Kidney tubule cell (primary cell): ENCODE results near the gene PCNX1.
"Not testable (repeated sequence)": the region's sequence is repeated elsewhere in the genome, so short reads cannot be mapped to it uniquely, and the experiment has no call there.

ENCODE experiments used
- DNase-seq: peaks from one replicate; pipeline ENCODE4 v3.0.0-alpha.2; 2018; ENCODE audit warnings: low spot score

The PCNX1 gene

GRCh38 chr14:71019917-71020316 is 112.7 kb downstream of the PCNX1 start:
- not testable (repeated sequence) for DNase-seq

GRCh38 chr14:71021347-71022011 is 114.2 kb downstream of the PCNX1 start:
- peak; percentile 68 for DNase-seq

- DNase-seq: no peak
Observed at GRCh38 chr14:71022012-71022869, 115.0 kb downstream of the PCNX1 start.

- no peak for DNase-seq
Observed at GRCh38 chr14:71022939-71023338, 115.7 kb downstream of the PCNX1 start.

GRCh38 chr14:71029236-71029781 is 122.0 kb downstream of the PCNX1 start:
- no peak for DNase-seq

- no peak for DNase-seq
Observed at GRCh38 chr14:71031000-71031399, 123.7 kb downstream of the PCNX1 start.

GRCh38 chr14:71036433-71036832 is 129.2 kb downstream of the PCNX1 start:
- no peak for DNase-seq

GRCh38 chr14:71048393-71048792 is 141.1 kb downstream of the PCNX1 start:
- no peak for DNase-seq

GRCh38 chr14:71049435-71050133 is 142.3 kb downstream of the PCNX1 start:
- no peak for DNase-seq

GRCh38 chr14:71050227-71050823 is 143.1 kb downstream of the PCNX1 start:
- peak; percentile 14 for DNase-seq

GRCh38 chr14:71054706-71055105 is 147.4 kb downstream of the PCNX1 start:
- no peak for DNase-seq

- DNase-seq: no peak
Observed at GRCh38 chr14:71056168-71056567, 148.9 kb downstream of the PCNX1 start.

GRCh38 chr14:71060274-71060673 is 153.0 kb downstream of the PCNX1 start:
- DNase-seq: no peak

- DNase-seq: no peak
Observed at GRCh38 chr14:71060825-71061455, 153.7 kb downstream of the PCNX1 start.

GRCh38 chr14:71061458-71061857 is 154.2 kb downstream of the PCNX1 start:
- no peak for DNase-seq

GRCh38 chr14:71062581-71063303 is 155.5 kb downstream of the PCNX1 start:
- DNase-seq: peak; percentile 16

GRCh38 chr14:71063351-71063750 is 156.1 kb downstream of the PCNX1 start:
- peak; percentile 13 for DNase-seq

- DNase-seq: not testable (repeated sequence)
Observed at GRCh38 chr14:71064747-71065146, 157.5 kb downstream of the PCNX1 start.

GRCh38 chr14:71070169-71070568 is 162.9 kb downstream of the PCNX1 start:
- peak; percentile 74 for DNase-seq

- DNase-seq: no peak
Observed at GRCh38 chr14:71071042-71071441, 163.8 kb downstream of the PCNX1 start.
